Measurements from ENCODE around the gene C1QTNF4.
"Not testable (repeated sequence)": the region's sequence is repeated elsewhere in the genome, so short reads cannot be mapped to it uniquely, and the experiment has no call there.

C1QTNF4 gene

DNA sequence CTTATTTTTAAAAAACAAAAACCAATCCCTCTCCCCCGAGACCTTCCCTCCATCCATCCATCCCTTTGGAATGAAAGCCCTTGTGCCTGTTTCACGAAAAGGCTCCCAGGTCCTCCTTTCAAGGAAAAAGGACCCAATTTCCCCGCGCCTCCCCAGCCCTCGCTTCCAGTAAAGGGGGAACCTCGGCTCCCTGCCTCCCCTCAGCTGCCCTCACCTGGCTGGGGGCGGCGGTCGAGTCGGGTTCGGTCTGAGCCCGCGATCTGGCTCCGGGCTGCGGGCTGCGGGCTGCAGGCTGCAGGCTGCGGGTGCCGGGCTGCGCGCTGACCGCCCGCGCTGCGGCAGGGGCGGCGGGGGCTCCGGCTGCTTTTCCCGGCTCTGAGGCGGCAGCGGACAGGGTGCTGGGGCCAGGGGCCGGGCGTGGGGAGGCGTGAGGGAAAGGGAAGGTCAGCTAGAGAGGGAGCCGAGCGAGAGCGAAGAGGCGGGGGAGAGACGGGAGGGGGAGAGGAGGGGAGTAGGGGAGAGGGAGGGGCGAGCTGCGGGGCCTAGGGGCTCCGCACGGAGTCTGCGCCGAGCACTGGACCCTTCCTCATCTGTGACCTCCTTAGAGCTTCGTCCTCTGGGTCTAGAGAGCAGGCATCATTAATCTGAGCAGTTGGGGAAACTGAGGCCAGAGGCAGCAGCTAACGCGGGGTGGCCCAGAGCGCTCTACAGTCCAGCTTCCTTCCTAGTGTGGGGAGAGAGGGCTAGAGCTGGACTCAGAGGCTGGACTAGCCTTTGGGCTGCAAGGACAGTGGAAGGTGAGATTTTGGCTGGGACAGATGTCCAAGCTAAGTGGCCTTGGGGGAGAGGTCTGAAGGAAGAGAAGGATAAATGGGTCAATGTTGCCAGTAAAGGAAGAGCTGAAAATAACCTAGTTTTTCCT is at the start of gene C1QTNF4:
Gene C1QTNF4, minus strand, starts transcription at position 478 of the 922 bp plus-strand sequence. CDS start 3,601 bp downstream, outside the sequence.
- DNase-seq (ENCODE audit: low spot score), result no peak

DNA sequence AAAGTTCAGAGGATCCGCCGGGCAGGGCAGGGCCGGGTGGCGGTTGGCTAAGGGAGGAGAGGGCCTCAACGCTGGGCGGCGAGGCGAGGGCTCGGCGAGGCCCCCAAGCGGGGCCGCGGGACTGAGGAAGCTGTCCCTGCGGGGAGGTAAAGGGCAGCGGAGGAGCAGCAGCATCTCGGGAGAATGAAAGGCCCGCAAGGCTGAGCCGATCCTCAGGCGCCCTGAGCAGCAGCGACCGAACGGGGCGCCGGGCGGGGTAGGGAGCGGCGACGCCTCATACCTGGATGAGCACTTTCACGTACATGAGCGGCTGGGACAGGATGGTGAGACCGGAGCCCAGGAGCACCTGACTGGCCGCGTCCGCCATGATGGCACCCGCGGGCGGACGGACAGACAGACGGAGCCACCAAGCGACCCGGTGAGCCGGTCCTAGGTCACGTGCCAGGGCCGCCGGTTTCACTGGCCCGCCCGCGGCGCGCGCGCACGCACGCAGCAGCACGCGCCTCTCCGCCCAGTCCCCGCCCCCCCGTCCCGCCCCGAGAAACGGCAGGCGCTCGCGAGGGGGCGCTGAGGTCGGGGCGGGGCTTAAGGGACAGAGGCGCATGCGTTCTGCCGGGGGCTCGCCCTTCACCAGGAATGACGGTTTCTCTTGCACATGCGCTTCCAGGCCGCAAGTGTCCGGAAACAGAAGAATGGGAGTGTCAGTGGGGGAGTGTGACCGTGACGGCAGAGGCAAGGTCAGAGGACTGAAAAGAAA is 48.1 kb upstream of the C1QTNF4 start, which contains the start of gene MTCH2:
Gene MTCH2, minus strand, starts transcription at position 461 of the 757 bp plus-strand sequence. Its CDS starts 94 bp downstream, at position 367.
- peak; percentile 99 for DNase-seq (ENCODE audit: low spot score)

DNA sequence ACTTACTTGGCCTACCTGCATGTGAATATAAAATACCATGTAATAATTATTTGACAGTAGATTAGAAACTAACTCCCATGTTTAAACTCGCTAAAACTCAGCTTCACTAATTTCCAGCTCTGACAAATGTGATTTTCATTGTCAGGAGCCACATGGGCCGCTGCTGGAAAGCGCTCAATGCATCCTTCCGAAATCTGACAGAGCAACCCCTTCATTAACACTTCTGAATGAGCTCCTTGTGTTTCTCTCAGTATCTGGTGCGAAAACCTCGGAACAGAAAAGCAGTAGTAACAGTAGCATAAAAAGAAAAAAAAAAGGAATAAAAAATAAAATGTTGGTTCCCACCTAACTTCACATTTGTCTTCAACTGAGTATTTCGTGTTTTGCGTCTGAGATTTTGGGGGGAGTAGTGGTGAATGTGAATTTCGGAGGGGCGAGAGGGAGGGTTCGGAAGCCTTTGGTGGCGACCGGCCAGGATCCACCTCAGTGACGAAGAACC is 47.4 kb upstream of the C1QTNF4 start:
- DNase-seq (ENCODE audit: low spot score), result no peak

DNA sequence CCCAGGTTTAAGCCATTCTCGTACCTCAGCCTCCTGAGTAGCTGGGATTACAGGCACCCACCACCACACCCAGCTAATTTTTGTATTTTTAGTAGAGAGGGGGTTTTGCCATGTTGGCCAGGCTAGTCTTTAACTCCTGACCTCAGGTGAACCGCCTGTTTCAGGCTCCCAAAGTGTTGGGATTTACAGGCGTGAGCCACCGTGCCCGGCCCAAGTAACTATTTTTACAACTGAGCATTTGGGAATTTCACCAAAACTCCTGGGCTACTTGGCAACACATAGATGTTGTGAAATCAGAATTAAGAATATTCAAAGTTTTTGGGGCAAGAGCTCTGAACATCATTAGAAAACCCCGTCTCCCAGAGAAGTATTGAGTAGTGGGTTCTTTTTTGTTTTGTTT is 46.3 kb upstream of the C1QTNF4 start:
- DNase-seq (ENCODE audit: low spot score), result not testable (repeated sequence)

DNA sequence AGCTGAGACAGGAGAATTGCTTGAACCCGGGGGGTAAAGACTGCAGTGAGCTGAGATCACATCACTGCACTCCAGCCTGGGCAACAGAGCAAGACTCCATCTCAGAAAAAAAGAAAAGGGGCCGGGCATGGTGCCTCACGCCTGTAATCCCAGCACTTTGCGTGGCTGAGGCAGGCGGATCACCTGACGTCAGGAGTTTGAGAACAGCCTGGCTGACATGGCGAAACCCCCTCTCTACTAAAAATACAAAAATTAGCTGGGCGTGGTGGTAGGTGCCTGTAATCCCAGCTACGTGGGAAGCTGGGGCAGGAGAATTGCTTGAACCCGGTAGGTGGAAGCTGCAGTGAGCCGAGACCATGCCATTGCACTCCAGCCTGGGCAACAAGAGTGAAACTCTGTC is 42.1 kb upstream of the C1QTNF4 start:
- not testable (repeated sequence) for DNase-seq (ENCODE audit: low spot score)

DNA sequence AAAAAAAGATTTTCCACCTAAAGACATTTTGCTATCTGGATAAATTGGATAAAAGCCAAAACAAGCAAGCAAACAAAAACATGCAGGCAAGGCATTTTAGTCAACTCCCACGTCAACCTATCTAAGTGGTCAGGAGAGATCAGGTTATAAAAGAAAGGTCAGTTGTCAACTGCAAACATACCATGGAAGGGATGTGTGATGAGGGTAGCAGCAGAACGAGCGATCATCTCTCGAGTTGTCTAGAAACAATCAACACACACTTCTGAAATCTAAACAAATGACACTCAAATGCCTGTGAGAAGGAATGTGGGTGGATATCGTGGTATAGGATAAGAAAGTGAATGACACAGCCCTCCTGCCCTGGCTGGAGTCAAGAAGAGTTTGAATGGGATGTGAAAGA is 37.3 kb upstream of the C1QTNF4 start:
- DNase-seq (ENCODE audit: low spot score), result no peak

DNA sequence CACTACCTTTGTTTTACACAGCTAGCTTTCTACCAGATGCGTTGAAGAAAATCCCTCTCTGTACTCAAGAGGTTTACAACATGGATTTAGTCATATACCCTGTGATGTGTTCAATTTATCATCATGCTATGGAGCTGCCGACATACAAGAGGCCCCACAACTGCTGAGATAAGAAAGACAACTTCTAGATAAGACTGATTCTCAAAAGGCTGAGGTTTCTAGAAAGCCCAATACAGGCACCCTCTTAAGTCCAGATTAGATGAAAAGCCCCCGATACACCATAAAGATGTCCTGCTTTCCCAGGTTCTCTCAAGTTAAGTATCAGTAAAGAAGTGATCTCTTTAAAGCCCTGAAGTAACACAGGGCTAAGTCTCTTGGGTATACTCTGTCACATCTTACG is 33.8 kb upstream of the C1QTNF4 start:
- no peak for DNase-seq (ENCODE audit: low spot score)

DNA sequence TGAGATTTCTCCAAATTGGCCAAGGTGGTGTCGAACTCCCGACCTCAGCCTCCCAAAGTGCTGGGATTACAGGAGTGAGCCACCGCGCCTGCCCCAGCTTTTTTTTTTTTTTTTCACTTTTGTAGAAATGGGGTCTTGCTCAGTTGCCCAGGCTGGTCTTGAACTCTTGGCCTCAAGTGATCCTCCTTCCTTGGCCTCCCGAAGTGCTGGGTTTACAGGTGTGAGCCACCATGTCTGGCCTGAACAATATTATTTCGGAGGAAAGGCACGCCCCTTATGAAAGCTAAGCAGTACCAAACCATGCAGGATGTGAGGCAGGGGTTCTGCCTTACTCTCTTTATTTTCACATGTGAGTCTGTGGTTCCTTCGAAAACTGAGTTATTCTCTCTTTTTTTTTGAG is 32.0 kb upstream of the C1QTNF4 start:
- DNase-seq (ENCODE audit: low spot score), result no peak

DNA sequence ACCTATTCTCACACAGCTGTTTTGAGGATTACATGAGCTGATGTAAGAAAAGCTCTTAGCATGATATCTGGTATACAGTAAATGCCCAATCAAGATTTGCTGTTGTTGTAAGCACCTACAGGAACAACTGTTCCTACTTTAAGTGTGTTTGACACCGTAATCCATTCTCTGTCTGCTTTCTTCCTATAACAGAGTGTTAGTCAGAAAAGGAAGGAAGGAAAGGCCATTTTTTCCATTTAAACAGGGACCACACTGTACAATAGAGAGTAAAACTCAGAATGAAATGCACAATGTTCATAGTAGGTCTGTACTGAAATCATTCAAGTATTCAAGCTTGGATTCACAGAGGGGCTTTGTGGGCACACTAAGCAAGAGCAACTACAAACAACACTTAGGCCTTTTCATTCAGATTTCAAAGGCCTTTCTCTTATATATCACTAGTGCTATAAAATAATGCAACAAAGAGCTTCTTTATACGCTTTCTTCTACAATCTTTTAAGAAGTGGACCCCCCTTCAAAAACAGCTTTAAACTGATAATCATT is 26.7 kb upstream of the C1QTNF4 start:
- peak; percentile 75 for DNase-seq (ENCODE audit: low spot score)

DNA sequence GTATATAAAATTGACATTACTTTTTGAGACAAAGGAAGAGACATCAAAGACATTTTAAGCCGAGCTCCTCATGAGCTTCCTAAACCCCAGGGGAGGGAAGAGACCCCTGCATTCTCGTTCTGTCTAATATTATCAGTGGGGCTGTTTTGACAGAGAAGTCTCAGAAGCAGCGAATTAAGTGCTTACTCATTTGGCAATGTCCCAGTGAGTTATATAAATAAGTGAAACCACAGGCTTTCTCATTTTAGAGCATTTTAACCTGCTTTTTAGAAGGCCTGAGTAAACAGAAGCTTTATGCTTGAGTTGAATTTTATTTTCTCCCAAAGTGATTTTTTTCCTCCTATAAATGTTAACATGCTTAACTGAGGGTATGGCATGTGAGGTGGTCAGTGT is 23.2 kb upstream of the C1QTNF4 start:
- DNase-seq (ENCODE audit: low spot score), result no peak

DNA sequence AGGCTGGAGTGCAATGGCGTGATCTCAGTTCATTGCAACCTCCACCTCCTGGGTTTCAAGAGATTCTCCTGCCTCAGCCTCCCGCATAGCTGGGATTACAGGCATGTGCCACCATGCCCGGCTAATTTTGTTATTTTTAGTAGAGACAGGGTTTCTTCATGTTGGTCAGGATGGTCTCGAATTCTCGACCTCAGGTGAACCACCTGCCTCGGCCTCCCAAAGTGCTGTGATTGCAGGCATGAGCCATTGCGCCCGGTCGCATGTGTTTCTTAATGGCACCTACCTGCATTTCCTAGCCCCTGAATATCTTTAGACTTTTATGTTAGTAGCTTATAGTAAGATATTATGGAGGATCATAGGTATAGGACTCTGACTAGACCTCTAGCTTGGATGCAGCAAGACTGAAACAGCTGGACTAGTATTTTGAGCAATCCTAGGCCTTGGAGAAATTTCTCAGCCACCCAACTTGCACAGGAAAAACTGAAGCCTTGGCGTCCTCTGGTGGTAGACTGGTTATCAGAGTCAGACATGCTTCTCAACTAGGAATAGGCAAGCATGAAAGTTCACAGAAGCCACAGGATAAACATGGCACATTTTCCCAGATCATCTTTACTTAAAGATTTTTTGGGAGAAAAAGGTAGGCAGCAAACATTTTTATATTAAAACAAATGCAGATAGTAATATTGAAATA is 22.7 kb upstream of the C1QTNF4 start:
- peak; percentile 61 for DNase-seq (ENCODE audit: low spot score)

DNA sequence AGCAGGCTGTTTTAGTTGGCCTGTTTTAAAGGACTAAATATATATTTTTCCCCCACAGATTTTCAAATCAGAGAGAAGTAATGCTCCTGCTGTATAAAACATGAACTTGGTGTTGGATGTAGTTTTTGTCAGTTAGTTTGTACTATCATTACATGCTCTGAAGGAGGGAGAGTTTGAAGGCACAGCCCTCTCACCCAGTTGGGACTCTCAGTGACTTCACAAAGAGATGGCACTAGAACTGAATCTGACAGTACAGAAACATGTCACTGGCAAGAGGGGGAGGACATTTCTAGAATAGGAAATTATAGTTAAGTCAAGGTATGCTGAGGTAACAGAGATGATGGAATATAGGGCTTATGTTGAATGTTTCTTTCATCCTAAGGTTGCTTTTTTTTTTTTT is 21.0 kb upstream of the C1QTNF4 start:
- no peak for DNase-seq (ENCODE audit: low spot score)

DNA sequence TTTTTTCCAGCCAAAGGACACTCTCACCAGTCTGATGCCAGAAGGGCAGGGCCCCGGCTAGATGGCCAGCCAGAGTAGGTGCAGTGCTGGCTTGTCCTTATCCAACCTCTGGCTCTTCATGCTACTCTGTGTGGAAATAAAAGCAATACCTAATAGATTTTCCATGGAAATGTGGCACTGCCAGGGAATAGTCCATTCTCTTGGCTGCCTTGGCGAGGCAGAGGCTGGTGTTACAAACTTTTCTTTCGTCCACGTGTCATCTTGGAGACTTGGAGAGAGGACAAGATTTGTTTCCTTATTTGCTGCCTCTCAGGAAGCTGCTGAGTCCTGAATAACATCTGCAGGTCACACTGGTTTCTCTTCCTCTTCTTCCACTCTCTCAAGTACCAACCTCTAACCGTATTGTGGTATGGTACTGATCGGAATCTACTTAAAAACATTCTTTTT is 17.2 kb upstream of the C1QTNF4 start:
- DNase-seq (ENCODE audit: low spot score), result no peak

DNA sequence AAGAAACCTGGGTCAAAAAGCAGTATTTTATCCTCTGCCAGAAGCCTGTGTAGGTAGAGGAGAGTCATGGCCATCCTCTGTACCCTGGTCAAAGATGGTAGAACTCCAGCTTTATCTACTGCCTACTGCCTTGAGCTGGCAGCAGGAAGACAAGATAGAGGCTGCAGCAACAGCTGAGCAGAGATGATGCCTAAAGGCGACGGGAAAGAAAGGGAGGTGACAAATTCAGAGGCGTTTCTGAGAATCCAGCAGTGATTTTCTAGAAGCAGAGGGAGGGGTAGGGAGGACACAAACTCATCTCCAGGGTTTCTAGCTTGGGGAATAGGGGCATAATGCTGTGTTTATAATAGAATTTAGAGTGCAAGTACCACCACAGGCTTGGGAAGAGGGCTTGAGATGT is 15.5 kb upstream of the C1QTNF4 start:
- no peak for DNase-seq (ENCODE audit: low spot score)

DNA sequence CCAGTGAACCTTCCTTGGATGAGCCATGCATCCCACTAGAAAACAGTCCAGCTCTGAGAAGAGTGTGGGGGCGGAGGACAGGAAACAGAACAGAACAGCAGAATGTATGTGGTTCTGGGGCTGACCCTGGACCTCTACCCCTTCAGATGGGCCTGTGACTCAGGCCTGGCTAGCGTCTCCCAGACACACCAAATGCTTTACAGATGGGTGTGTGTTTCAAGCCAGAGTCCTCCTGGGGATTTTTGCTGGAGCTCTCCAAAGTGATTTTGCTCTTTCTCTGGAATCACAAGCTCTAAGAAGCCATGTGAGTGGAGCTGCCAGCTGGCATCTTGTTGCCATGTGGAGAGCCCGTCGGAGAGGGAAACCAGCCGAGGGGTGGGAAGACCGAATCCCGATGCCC is 13.2 kb upstream of the C1QTNF4 start:
- peak; percentile 75 for DNase-seq (ENCODE audit: low spot score)

DNA sequence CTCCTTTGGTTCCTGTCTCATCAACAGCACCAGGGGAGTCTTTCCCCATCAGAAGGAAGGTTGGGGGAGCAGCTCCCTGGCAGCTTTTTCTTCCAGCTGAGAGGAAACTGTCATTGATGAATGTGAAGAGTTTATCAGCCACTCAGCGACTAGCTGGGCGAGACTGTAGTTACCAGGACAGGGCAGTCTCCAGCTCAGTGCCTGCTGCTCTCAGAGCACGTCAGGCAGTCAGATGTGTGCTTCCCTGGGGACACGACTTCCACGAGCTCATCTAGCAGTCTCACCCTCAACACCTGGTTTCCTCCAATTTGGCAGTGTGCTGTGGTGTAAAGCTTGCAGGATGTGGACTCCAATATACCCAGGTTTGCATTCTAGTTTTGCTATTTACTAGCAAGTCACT is 12.5 kb upstream of the C1QTNF4 start:
- DNase-seq (ENCODE audit: low spot score), result no peak

DNA sequence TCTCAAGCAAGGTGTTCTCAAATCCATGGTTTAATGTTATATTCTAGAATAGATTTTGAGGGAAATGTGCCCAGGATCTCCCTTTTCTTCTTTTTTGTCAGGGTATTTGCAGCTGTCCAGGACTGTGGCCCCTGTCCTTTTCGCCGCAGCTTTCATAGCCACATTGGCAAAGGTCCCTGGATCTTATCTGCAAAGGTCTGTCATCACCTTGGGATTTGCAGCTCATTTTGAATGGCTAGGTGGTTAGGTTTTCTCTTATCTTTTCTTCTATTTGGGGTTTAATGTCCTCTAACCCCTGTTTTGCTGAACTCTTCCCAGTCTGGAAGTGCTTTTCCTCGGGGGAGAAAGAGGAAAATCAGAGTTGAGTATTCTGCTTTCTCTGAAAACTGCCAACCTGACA is 11.7 kb upstream of the C1QTNF4 start:
- DNase-seq (ENCODE audit: low spot score), result no peak

DNA sequence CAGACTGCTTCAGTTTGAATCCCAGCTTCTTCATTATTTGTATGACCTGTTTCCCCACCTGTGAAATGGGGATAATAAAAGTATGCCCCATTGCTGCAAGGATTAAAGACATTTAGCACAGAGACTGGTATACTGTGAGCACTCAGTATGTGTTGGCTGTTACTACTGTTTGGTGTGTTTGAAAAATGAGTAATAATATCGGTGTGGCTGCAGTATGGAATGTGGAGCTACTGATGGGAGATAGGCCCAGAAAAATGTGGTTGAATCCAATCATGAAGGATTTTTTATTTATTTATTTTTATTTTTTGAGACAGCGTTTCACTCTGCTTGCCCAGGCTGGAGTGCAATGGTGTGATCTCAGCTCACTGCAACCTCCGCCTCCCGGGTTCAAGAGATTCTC is 9.1 kb upstream of the C1QTNF4 start:
- no peak for DNase-seq (ENCODE audit: low spot score)

DNA sequence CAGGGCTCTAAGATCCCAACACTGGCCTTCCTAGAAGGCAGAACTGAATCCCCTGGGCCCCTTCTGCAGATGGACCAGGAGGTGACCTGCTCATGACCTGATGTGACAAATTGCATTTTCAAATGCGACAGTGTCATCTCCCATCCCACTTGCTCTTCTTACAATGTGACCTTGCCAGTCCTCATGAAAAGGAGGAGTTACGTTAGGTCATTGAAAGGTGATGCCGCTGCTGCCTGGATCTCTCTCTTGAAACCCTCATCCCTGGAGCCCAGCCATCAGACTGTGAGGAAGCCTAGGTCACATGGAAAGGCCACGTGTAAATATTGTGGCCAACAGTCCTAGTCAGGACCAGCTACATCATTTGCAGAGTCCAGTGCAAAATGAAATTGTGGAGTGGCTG is 5.7 kb upstream of the C1QTNF4 start:
- DNase-seq (ENCODE audit: low spot score), result no peak

DNA sequence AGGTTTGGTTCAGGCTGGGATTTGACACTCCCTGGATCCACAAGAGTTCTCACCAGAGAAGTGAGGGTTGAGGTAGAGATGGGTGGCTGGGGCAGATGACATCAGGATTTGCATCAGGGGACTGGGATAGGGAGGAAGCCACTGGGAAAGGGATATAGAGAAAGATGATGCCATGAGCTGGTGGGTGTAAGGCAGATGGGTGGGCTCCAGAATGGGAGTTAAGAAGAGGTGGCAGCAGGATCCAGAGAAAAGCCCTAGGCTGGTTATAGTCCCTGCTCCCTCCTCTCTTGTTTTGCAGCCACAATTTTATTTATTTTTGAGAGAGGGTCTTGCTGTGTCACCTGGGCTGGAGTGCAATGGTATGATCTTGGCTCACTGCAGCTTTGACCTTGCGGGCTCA is 1.8 kb upstream of the C1QTNF4 start:
- DNase-seq (ENCODE audit: low spot score), result no peak

DNA sequence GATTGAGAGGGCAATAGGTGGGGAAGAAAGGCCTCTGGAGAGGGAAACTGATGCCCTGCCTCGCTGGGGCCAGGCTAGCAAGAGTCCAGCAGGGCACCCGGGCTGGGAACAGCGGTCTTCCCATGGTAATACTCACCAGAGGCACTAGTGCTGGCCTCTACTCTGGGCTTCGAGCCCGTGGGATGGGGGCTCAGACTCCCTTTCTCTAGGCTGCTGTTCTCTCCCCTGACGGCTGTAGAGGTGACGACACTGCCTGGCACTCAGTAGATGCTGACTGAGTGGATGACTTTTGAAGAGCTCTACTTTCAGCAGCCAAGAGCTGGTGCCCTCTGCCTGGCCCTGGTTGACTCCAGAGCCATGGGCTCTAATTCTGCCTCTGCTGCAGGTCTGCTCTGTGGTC is 818 bp upstream of the C1QTNF4 start:
- no peak for DNase-seq (ENCODE audit: low spot score)

DNA sequence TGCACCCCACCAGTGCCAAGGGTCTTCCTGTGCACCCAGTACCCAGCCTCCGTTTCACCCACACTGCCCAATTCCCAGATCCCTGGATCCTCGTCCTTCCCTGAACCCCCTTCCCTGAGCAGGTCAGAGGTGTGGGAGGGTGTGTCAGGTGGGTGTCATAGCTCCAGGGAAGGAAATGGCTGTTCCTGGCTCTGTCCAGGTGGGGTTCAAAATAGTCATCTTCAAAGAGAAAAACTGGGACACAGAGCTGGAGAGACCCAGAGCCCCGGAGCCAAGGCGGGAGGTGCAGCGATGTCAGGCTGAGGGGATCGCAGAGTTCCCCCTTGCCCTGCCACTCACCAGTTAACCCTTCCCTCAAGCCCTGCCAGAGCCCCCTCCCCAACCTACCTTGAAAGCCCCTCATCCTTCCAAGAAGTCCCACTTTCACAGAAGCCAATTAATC is 698 bp downstream of the C1QTNF4 start:
- DNase-seq (ENCODE audit: low spot score), result no peak
